ENCODE data around the gene RAD1.

The RAD1 gene

GRCh38 chr5:34895641-34896419, 19.5 kb downstream of the RAD1 start:
- no peak for TF ChIP-seq CTCF (IDR thresholded peaks at IDR 0.05)

DNA sequence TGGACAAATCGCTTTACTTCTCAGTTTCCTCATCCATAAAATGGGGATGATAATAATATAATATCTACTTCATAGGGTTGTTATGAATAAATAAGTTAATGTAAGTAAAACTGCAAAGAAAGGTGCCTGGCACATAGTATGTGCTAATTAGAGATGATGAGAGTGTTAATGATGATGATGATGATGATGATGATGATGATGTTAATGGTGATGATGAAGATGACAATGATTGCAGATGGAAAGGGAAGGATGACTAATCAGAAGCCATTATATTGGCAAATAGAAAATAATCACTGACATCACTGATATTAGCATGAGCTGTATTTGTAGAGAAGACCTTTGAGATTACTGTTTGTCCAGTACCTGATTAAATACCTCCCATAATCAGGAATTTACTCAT, 20.6 kb downstream of the RAD1 start:
- no peak for TF ChIP-seq CTCF (IDR thresholded peaks at IDR 0.05)

DNA sequence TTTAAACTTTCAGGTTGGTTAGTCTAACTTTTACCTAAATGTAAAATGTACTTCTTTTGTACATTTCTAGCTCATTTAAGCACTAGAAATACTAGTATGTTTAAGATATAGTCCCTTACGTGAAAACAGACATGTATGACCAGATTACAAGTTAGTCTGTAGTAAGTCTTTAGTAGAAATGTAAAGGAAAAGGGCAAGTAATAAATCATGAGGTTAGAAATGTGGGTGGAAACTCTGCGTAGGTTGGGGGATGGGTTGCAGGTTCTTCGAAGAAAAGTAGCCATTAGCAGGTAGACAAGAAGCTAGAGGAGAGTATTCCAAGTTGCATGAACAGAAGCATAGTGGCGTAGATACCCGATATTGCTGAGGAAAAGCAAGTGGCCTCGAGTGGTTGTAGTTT, 22.9 kb downstream of the RAD1 start:
- no peak for TF ChIP-seq CTCF (IDR thresholded peaks at IDR 0.05)

DNA sequence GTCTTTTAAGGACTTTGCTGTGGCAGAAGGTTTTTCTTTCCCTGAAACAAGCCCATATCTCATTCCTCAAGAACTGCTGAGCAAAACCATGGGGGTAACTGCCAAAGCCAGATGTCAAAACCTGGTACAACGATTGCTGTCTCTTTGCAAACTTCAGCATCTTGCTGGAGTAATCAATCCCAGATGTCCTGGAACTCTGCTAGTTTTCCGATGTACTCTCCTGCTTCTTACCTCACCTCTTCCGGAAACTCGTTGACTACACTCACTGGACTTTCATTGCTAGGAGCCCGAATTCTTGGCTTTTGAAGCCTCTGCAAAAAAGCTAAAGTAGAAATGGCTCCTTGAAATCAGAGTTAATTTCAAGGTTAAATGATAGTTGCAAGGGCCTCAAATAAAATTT, 23.3 kb downstream of the RAD1 start:
- no peak for TF ChIP-seq CTCF (IDR thresholded peaks at IDR 0.05)

GRCh38 chr5:34889394-34889793, 25.9 kb downstream of the RAD1 start:
- TF ChIP-seq CTCF (IDR thresholded peaks at IDR 0.05) = no peak

DNA sequence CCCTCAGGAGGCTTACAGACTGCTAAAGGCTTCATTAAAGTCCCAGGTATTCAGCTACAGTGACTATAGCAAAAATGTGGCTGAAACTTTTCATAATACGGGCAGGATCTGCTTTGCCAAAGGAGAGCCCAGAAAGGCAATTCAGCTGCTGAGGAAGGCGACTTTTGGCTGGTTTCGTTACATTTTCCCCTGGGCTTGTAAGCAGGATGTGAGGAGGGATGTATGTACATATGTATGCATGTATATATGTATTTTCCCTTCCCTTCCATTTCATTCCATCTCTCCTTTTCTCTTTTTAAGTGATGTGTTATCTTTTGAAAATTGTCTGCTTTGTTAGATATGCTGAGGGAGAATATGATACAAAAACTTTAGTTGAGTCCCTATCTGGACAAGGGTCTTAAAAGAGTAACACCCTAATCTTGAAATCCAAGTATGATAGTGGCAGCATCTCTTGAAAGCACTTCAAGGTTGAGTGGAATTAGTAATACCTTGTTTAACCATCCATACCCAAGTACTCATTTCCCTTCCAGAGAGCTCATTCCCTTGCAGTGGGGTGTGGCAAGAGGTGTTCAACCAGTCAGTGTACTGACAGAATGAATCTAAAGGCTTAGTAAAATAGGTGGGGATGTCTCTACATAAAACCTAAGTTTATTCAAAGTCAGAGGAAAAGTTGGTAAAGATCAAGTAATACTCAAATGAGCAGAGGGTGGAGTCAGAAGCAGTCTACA, 28.7 kb downstream of the RAD1 start:
- no peak for TF ChIP-seq CTCF (IDR thresholded peaks at IDR 0.05)

GRCh38 chr5:34881246-34881645, 34.1 kb downstream of the RAD1 start:
- TF ChIP-seq CTCF (IDR thresholded peaks at IDR 0.05) = no peak
